ENCODE data around the gene POC5.

Gene POC5

DNA sequence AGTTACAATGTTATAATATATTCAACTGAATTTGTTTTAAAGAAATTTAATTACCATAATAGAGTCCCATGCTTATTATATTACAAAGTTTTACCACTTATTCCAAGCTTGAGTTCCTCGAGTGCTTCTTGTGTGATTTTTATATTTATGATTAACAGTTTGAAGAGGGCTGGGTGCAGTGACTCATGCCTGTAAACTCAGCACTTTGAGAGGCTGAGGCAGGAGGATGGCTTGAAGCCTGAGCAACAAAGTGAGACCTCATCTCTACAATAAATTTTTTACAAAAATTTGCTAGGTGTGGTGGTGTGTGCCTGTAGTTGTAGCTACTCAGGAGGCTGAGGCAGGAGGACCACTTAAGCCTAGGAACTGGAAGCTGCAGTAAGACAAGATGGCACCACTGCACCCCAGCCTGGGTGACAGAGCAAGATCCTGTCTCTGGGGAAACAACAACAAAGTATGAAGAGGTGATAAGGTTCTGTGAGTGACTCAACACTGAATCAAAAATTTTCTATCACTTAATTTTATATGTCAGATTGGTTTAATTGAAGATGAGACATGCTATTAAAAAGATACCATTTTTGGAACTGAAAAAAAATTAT, 9.2 kb downstream of the POC5 start:
- no peaks in the 10 kb centered on the region for H4K20me1 ChIP-seq (ENCODE audit: insufficient read depth, low read length)
- TF ChIP-seq EZH2 (IDR thresholded peaks at IDR 0.05; ENCODE audit: borderline replicate concordance, low read length) = no peak
- TF ChIP-seq, protein P1, sequence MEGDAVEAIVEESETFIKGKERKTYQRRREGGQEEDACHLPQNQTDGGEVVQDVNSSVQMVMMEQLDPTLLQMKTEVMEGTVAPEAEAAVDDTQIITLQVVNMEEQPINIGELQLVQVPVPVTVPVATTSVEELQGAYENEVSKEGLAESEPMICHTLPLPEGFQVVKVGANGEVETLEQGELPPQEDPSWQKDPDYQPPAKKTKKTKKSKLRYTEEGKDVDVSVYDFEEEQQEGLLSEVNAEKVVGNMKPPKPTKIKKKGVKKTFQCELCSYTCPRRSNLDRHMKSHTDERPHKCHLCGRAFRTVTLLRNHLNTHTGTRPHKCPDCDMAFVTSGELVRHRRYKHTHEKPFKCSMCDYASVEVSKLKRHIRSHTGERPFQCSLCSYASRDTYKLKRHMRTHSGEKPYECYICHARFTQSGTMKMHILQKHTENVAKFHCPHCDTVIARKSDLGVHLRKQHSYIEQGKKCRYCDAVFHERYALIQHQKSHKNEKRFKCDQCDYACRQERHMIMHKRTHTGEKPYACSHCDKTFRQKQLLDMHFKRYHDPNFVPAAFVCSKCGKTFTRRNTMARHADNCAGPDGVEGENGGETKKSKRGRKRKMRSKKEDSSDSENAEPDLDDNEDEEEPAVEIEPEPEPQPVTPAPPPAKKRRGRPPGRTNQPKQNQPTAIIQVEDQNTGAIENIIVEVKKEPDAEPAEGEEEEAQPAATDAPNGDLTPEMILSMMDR (IDR thresholded peaks at IDR 0.05; ENCODE audit: low read length) = no peak
- H3K4me3 ChIP-seq (ENCODE audit: low read depth, low read length, poor library complexity, severe bottlenecking) = no peak overlapping the region
- H2AFZ ChIP-seq (ENCODE audit: low read length) = no peak overlapping the region
- H3K4me1 ChIP-seq (ENCODE audit: insufficient read depth, low read length, severe bottlenecking) = no peaks in the 10 kb centered on the region
- peaks cover 17% of the 10 kb centered on the region for H3K79me2 ChIP-seq (ENCODE audit: insufficient read depth, low read length)
- no peaks in the 10 kb centered on the region for H3K9me2 ChIP-seq (ENCODE audit: low read depth, low read length)
- H3K27ac ChIP-seq (ENCODE audit: low read depth, low read length, poor library complexity, severe bottlenecking) = no peak overlapping the region
- no peak overlapping the region for H3K9ac ChIP-seq (ENCODE audit: low read length)
- peaks cover 78% of the 10 kb centered on the region for H3K36me3 ChIP-seq (ENCODE audit: insufficient read depth, low read length)
- no peak overlapping the region for H3K4me2 ChIP-seq (ENCODE audit: low read length)
- no peaks in the 10 kb centered on the region for H3F3A ChIP-seq (ENCODE audit: insufficient read depth, low read length)
- no peaks in the 10 kb centered on the region for H3K9me3 ChIP-seq (ENCODE audit: low read length)
- no peaks in the 10 kb centered on the region for H3K27me3 ChIP-seq (ENCODE audit: insufficient read depth, low read length)

DNA sequence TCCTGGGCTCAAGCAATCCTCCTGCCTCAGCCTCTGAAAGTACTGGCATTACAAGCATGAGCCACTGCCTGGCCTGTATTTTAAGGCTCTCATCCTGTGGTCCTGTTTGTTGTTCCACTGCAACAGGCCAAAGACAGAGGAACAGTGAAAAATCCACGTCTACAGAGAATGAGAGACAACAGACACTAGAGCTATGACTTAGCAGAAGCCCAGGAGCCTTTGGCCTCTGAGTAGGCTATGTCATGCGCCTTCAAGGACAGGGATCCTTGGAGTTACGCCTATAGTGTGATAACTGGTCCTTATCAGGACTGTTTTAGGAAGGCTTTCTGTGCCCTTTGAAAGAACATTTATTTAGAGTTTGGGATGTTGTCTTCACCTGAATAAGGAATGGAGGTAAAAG, 10.5 kb downstream of the POC5 start:
- Histone ChIP-seq H3K79me2 (ENCODE audit: insufficient read depth, low read length) (peaks cover 12% of the 10 kb centered on the region), H3K36me3 (ENCODE audit: insufficient read depth, low read length) (peaks cover 78% of the 10 kb centered on the region), H3K4me1 (ENCODE audit: insufficient read depth, low read length, severe bottlenecking) (no peaks in the 10 kb centered on the region)

DNA sequence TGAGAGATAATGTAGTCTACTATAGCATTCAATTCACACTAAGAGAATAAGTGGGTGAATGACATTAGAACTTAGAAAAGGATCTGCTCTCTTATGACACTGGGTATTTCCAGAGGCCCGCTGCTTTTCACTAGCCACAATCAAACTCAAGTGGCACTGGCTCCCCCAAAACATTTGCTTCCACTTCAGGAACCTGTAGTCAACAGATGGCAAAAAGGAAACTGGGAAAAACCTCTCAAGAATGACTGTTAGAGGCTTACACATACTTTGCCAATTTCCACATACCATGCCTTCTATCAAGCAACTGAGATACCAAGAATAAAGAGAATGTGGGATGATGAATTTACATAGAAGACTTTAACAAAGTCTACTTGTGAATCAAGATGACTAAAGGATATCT, 11.2 kb downstream of the POC5 start:
- Histone ChIP-seq H3K36me3 (ENCODE audit: insufficient read depth, low read length) (peaks cover 77% of the 10 kb centered on the region), H3K79me2 (ENCODE audit: insufficient read depth, low read length) (peaks cover 5% of the 10 kb centered on the region), H3K27ac (ENCODE audit: low read depth, low read length, poor library complexity, severe bottlenecking) (no peak overlapping the region)

More for the DNA sequence above, 10.5 kb downstream of the POC5 start:
- Histone ChIP-seq H3K4me2 (ENCODE audit: low read length) (no peak overlapping the region), H3K9me2 (ENCODE audit: low read depth, low read length) (no peaks in the 10 kb centered on the region), H3K27ac (ENCODE audit: low read depth, low read length, poor library complexity, severe bottlenecking) (no peak overlapping the region), H3K27me3 (ENCODE audit: insufficient read depth, low read length) (no peaks in the 10 kb centered on the region), H4K20me1 (ENCODE audit: insufficient read depth, low read length) (no peaks in the 10 kb centered on the region), H3K9me3 (ENCODE audit: low read length) (no peaks in the 10 kb centered on the region), H3K9ac (ENCODE audit: low read length) (no peak overlapping the region), H3K4me3 (ENCODE audit: low read depth, low read length, poor library complexity, severe bottlenecking) (no peak overlapping the region), H3F3A (ENCODE audit: insufficient read depth, low read length) (no peaks in the 10 kb centered on the region), H2AFZ (ENCODE audit: low read length) (no peak overlapping the region)
- TF ChIP-seq, protein P1 (IDR thresholded peaks at IDR 0.05; ENCODE audit: low read length) = no peak
- TF ChIP-seq EZH2 (IDR thresholded peaks at IDR 0.05; ENCODE audit: borderline replicate concordance, low read length) = no peak

More for the DNA sequence above, 11.2 kb downstream of the POC5 start:
- no peak overlapping the region for H3K4me2 ChIP-seq (ENCODE audit: low read length)
- no peaks in the 10 kb centered on the region for H3K9me3 ChIP-seq (ENCODE audit: low read length)
- no peak overlapping the region for H3K4me3 ChIP-seq (ENCODE audit: low read depth, low read length, poor library complexity, severe bottlenecking)
- H3K9me2 ChIP-seq (ENCODE audit: low read depth, low read length) = no peaks in the 10 kb centered on the region
- no peak overlapping the region for H2AFZ ChIP-seq (ENCODE audit: low read length)
- H3K9ac ChIP-seq (ENCODE audit: low read length) = no peak overlapping the region
- no peaks in the 10 kb centered on the region for H3K4me1 ChIP-seq (ENCODE audit: insufficient read depth, low read length, severe bottlenecking)
- H3K27me3 ChIP-seq (ENCODE audit: insufficient read depth, low read length) = no peaks in the 10 kb centered on the region
- H4K20me1 ChIP-seq (ENCODE audit: insufficient read depth, low read length) = no peaks in the 10 kb centered on the region
- TF ChIP-seq EZH2 (IDR thresholded peaks at IDR 0.05; ENCODE audit: borderline replicate concordance, low read length) = no peak
- TF ChIP-seq, protein P1 (IDR thresholded peaks at IDR 0.05; ENCODE audit: low read length) = no peak
- no peaks in the 10 kb centered on the region for H3F3A ChIP-seq (ENCODE audit: insufficient read depth, low read length)

Data from OCI-LY1 (cell line).